ENCODE measurements around the gene DBNDD2. TPM values are rescaled to one million over a fixed set of nuclear protein-coding genes. Genes with fewer than 3 reads are reported as not detected.

The DBNDD2 gene
- total RNA-seq, 2 donors from 2014 or later = 139 to 159 TPM

GRCh38 chr20:45391559-45391958 lies 16.5 kb upstream of the DBNDD2 start:
- no peak overlapping the region for H3K4me3 ChIP-seq

GRCh38 chr20:45392733-45393132 lies 15.4 kb upstream of the DBNDD2 start:
- no peaks in the 10 kb centered on the region for H3K4me1 ChIP-seq
- no peak overlapping the region for H3K4me3 ChIP-seq
- no peaks in the 10 kb centered on the region for H3K36me3 ChIP-seq
- no peak for DNase-seq (ENCODE audit: low spot score)
- TF ChIP-seq, protein P1, sequence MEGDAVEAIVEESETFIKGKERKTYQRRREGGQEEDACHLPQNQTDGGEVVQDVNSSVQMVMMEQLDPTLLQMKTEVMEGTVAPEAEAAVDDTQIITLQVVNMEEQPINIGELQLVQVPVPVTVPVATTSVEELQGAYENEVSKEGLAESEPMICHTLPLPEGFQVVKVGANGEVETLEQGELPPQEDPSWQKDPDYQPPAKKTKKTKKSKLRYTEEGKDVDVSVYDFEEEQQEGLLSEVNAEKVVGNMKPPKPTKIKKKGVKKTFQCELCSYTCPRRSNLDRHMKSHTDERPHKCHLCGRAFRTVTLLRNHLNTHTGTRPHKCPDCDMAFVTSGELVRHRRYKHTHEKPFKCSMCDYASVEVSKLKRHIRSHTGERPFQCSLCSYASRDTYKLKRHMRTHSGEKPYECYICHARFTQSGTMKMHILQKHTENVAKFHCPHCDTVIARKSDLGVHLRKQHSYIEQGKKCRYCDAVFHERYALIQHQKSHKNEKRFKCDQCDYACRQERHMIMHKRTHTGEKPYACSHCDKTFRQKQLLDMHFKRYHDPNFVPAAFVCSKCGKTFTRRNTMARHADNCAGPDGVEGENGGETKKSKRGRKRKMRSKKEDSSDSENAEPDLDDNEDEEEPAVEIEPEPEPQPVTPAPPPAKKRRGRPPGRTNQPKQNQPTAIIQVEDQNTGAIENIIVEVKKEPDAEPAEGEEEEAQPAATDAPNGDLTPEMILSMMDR (IDR thresholded peaks at IDR 0.05) = peak in 1 of 2 donors; percentile 29
- no peak overlapping the region for H3K27ac ChIP-seq
- no peaks in the 10 kb centered on the region for H3K27me3 ChIP-seq
- H3K9me3 ChIP-seq = no peaks in the 10 kb centered on the region

More at GRCh38 chr20:45391559-45391958, 16.5 kb upstream of the DBNDD2 start:
- Histone ChIP-seq H3K27ac (no peak overlapping the region), H3K36me3 (no peaks in the 10 kb centered on the region), H3K9me3 (no peaks in the 10 kb centered on the region), H3K4me1 (no peaks in the 10 kb centered on the region), H3K27me3 (no peaks in the 10 kb centered on the region)
- TF ChIP-seq, protein P1 (IDR thresholded peaks at IDR 0.05) = no peak
- no peak for DNase-seq (ENCODE audit: low spot score)

DNA sequence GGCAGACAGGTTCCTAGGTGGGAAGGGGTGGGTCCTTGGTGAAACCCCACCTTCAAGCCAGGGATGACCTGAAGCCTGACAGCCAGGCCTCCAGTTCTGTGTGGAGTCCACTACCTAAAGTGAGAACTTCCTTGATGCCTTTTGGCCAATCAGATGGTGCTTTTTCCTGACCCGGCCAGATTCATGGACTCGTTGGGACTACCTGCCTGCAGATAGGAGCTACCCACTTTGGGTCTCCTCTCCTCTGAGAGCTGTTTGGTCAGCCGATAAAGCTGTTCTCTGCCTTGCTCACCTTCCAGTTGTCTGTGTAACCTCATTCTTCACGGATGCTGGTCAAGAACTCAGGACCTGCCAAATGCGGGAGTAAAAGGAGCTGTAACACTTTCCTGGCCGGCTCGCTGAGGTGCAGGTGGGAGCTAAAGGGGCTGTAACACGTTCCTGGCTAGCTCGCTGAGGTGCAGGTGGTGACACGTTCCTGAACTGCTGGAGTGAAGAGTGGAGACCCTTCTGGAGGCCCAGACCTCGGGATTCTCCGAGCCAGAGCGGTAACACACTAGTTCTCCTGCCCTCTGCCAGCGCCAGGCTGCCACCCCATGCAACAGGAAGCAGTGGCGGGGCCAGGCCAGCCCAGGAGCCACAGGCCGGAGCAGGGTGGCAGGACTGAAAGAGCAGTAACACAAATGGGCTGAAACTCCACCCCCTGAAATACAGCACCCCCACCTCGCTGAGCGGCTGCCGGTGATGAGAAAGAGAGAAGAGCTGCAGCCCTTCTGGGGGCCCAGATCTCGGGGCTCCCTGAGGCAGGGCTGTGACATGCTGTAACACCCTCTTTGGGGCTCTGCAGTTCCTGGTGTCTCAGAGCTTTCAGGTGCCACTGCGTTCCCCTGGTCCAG lies 13.6 kb upstream of the DBNDD2 start:
- Histone ChIP-seq H3K36me3 (no peaks in the 10 kb centered on the region), H3K4me1 (no peaks in the 10 kb centered on the region), H3K9me3 (no peaks in the 10 kb centered on the region), H3K4me3 (no peak overlapping the region), H3K27ac (no peak overlapping the region), H3K27me3 (no peaks in the 10 kb centered on the region)
- DNase-seq (ENCODE audit: low spot score) = peak; percentile 51
- TF ChIP-seq, protein P1 (IDR thresholded peaks at IDR 0.05) = no peak

DNA sequence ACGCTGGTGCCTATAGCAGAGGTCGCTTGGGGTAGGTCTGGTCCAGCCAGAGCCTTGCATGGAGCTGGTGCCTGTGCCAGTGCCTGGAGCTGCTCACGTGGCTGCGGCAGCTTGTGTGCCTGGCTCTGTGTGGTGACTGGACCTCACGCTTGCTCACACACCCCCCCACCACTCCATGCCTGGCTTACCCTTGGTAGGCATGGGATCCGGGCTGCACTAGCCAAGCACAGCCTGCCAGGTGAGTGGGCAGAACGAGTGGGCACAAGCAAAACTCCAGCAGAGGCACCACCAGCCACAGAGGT lies 13.0 kb upstream of the DBNDD2 start:
- Histone ChIP-seq H3K36me3 (no peaks in the 10 kb centered on the region), H3K4me3 (no peak overlapping the region), H3K4me1 (no peaks in the 10 kb centered on the region), H3K27ac (no peak overlapping the region), H3K27me3 (no peaks in the 10 kb centered on the region), H3K9me3 (no peaks in the 10 kb centered on the region)
- TF ChIP-seq, protein P1 (IDR thresholded peaks at IDR 0.05) = no peak
- DNase-seq (ENCODE audit: low spot score) = no peak

DNA sequence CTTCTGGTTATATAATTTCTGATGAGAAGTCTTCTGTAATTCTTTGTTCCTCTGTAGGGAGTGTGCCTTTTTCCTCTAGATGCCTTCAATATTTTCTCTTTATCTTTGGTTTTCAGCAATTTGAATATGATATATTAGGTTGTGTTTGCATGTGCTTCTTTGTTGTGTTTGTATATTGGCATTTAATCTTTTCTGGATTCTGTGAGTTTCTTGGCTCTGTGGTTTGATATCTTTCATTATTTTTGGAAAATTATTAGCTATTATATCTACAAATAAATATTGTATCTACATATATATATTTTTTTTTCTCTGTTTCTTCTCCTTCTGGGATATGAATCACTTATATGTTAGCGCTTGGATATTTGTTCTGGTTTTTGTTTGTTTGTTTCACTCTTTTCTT lies 9.1 kb upstream of the DBNDD2 start:
- Histone ChIP-seq H3K9me3 (no peaks in the 10 kb centered on the region), H3K4me1 (no peaks in the 10 kb centered on the region), H3K4me3 (no peak overlapping the region), H3K36me3 (no peaks in the 10 kb centered on the region), H3K27ac (no peak overlapping the region), H3K27me3 (no peaks in the 10 kb centered on the region)
- TF ChIP-seq, protein P1 (IDR thresholded peaks at IDR 0.05) = no peak
- no peak for DNase-seq (ENCODE audit: low spot score)

Measured in right atrium auricular region (tissue), 2 donors.